Natural killer cell (primary cell): ENCODE measurements around the gene DLGAP3. TPM values are rescaled to one million over a fixed set of nuclear protein-coding genes. Genes with fewer than 3 reads are reported as not detected.

Experiments used
- ATAC-seq, 3 donors: fragments of 150-1000 bp in 2 of 3; fragments of 200-7000 bp in 1 of 3; cut with Tn5 transposase; 1 replicate in 1 of 3; 2 replicates in 2 of 3; pipeline ENCODE4 v1.10.0; 2021; ENCODE audit warnings: mild to moderate bottlenecking in 2 of 3, moderate library complexity in 2 of 3
- DNase-seq, 2 donors: peaks; one replicate each; pipeline versions ENCODE4 v3.0.0 to v3.0.0-alpha.2; 2013 to 2021; ENCODE audit warnings: mixed read lengths in 1 of 2
- H3K27ac ChIP-seq: one replicate; pipeline ENCODE4 v1.5.1; 2013; ENCODE audit warnings: mild to moderate bottlenecking, low read length
- H3K27me3 ChIP-seq: one replicate; pipeline ENCODE4 v1.6.1; 2013; ENCODE audit warnings: low read length; ENCODE audit not compliant: control insufficient read depth, insufficient read depth
- H3K36me3 ChIP-seq: one replicate; pipeline ENCODE4 v1.6.1; 2013; ENCODE audit warnings: low read length; ENCODE audit not compliant: control insufficient read depth, insufficient read depth
- H3K4me1 ChIP-seq: one replicate; pipeline ENCODE4 v1.6.1; 2013; ENCODE audit warnings: low read length; ENCODE audit not compliant: control insufficient read depth, insufficient read depth
- H3K4me3 ChIP-seq: one replicate; pipeline ENCODE4 v1.5.1; 2013; ENCODE audit warnings: low read length
- H3K9me3 ChIP-seq: one replicate; pipeline ENCODE4 v1.6.1; 2013; ENCODE audit warnings: low read length; ENCODE audit not compliant: control insufficient read depth, insufficient read depth
- H3K27ac Mint-ChIP-seq, 2 donors: one replicate each; pipeline ENCODE4 v1.8.0; 2022; ENCODE audit warnings: mild to moderate bottlenecking in 2 of 2, mixed read lengths in 2 of 2, moderate library complexity in 1 of 2
- H3K27me3 Mint-ChIP-seq, 2 donors: one replicate each; pipeline ENCODE4 v1.8.0; 2022; ENCODE audit warnings: low read depth in 2 of 2, mixed read lengths in 2 of 2
- H3K36me3 Mint-ChIP-seq: one replicate; pipeline ENCODE4 v1.8.0; 2022; ENCODE audit warnings: mixed read lengths
- H3K4me1 Mint-ChIP-seq, 2 donors: one replicate each; pipeline ENCODE4 v1.8.0; 2022; ENCODE audit warnings: mixed read lengths in 2 of 2
- H3K4me3 Mint-ChIP-seq: one replicate; pipeline ENCODE4 v1.8.0; 2022; ENCODE audit warnings: mild to moderate bottlenecking, moderate library complexity, mixed read lengths
- H3K9me3 Mint-ChIP-seq, 2 donors: one replicate each; pipeline ENCODE4 v1.8.0; 2022; ENCODE audit warnings: mixed read lengths in 2 of 2
- WGBS: methylation state at CpG from one replicate; pipeline ENCODE4 v1.1.7; 2013; ENCODE audit warnings: missing lambda C conversion rate; ENCODE audit not compliant: insufficient coverage; 5-methylcytosine and 5-hydroxymethylcytosine counted together
- intact Hi-C: fragments of 100-400 bp; cut with micrococcal nuclease; formaldehyde crosslinking; loops from one replicate; pipeline ENCODE4 v1.14.2; 2022
- total RNA-seq, 4 donors: library from RNA; stranded (reverse); fragments of 120-200 nt in 1 of 4; gene quantifications; one replicate each; pipeline versions ENCODE4 v1.2.3 to v1.2.4, GENCODE V29; 2013 to 2022
- TF ChIP-seq, protein P1 (sequence below): fragments of 200-600 bp; IDR thresholded peaks from one replicate; pipeline ENCODE4 v1.8.0; 2022; ENCODE audit warnings: antibody characterized with exemption

Gene DLGAP3
- total RNA-seq, 3 donors from 2014 or later (not counting 1 experiment from before 2014, with no cell fraction given): 0.33 to 0.38 (median 0.36) TPM

DNA sequence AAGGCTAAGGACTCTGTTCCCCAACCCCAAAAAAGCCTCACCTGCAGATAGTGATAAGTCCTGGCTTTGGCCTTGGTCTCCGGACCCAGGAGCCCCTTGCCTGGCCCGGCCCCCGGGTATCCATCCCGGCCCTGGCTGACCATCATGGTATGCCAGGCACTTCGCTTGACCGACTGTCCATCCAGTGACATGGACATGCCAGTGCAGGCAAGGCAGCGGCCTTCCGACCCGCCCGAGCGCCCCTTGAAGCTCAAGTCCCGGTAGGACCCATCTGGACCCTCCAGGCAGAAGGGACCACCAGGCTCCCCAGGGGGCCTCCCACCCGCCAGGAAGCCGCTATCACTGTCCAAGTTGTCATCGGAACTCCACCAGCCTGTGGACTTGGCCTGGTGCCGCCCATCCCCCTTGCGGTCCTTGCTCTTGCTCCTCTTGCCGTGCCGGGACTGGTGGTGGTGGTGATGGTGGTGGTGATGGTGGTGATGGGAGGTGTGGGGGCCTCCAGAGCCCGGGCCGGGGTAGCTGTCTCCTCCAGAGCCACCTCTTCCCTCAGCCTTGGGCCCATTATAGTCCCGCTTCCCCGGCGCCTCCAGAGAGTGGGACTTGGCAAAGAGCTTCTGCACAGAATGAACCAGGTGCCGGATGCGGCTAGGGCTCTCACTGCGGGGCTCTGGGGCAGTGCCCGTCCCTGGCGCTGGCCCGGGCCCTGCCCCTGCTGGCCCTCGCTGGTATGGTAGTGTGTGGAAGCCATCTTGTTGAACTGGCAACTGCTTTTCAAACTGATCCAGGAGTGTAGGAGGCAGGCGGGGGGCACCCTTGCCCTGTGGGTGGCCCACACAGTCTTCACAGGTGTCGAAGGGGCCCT, 25.0 kb downstream of the DLGAP3 start:
- intact Hi-C loops: no loop called here

DNA sequence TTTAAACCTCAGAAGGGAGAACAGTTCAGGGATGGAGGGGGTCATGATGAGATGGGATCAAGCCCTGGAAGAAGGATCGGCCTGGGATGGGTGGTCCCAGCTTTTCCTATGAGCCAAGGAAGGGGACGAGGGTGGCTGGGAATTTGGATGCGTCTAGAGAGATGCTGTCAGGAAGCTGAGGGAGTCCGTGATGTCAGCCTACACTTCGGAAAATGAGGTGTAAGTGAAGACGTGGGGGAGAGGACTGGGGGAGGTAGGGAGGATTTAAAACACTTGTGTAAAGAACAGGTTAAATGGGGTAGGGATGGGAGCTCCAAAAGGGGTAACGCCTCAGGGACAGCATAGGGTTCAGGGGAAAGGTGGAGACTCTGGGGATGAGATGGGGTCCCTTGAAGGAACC, 27.5 kb downstream of the DLGAP3 start:
- no peak for DNase-seq
- Mint-ChIP-seq H3K4me3 (no peak overlapping the region), H3K4me1 (peaks cover 0 to 4% of the 10 kb centered on the region in 2 donors), H3K36me3 (no peaks in the 10 kb centered on the region), H3K27ac (no peak overlapping the region), H3K27me3 (peaks cover 25 to 26% of the 10 kb centered on the region in 2 donors), H3K9me3 (no peaks in the 10 kb centered on the region)
- H3K27me3 ChIP-seq: no peaks in the 10 kb centered on the region
- no peak overlapping the region for H3K4me3 ChIP-seq
- H3K9me3 ChIP-seq: no peaks in the 10 kb centered on the region
- H3K36me3 ChIP-seq: no peaks in the 10 kb centered on the region
- TF ChIP-seq, protein P1, sequence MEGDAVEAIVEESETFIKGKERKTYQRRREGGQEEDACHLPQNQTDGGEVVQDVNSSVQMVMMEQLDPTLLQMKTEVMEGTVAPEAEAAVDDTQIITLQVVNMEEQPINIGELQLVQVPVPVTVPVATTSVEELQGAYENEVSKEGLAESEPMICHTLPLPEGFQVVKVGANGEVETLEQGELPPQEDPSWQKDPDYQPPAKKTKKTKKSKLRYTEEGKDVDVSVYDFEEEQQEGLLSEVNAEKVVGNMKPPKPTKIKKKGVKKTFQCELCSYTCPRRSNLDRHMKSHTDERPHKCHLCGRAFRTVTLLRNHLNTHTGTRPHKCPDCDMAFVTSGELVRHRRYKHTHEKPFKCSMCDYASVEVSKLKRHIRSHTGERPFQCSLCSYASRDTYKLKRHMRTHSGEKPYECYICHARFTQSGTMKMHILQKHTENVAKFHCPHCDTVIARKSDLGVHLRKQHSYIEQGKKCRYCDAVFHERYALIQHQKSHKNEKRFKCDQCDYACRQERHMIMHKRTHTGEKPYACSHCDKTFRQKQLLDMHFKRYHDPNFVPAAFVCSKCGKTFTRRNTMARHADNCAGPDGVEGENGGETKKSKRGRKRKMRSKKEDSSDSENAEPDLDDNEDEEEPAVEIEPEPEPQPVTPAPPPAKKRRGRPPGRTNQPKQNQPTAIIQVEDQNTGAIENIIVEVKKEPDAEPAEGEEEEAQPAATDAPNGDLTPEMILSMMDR: no peak
- H3K4me1 ChIP-seq: no peaks in the 10 kb centered on the region
- no peak for ATAC-seq
- intact Hi-C loops: no loop called here
- 73% methylated on average over 7 of the region's 7 CpGs for WGBS
- no peak overlapping the region for H3K27ac ChIP-seq

More for the DNA sequence above, 25.0 kb downstream of the DLGAP3 start:
- H3K9me3 ChIP-seq: no peaks in the 10 kb centered on the region
- H3K36me3 ChIP-seq: no peaks in the 10 kb centered on the region
- DNase-seq (no peak), ATAC-seq (no peak)
- no peak overlapping the region for H3K27ac ChIP-seq
- H3K27ac Mint-ChIP-seq: no peak overlapping the region
- no peaks in the 10 kb centered on the region for H3K27me3 ChIP-seq
- no peak overlapping the region for H3K4me3 ChIP-seq
- H3K27me3 Mint-ChIP-seq: peaks cover 26 to 28% of the 10 kb centered on the region in 2 donors
- H3K9me3 Mint-ChIP-seq: no peaks in the 10 kb centered on the region
- H3K36me3 Mint-ChIP-seq: no peaks in the 10 kb centered on the region
- TF ChIP-seq, protein P1: no peak
- 92% methylated on average over 32 of the region's 33 CpGs for WGBS
- no peak overlapping the region for H3K4me3 Mint-ChIP-seq
- no peaks in the 10 kb centered on the region for H3K4me1 ChIP-seq
- peaks cover 0 to 4% of the 10 kb centered on the region in 2 donors for H3K4me1 Mint-ChIP-seq

DNA sequence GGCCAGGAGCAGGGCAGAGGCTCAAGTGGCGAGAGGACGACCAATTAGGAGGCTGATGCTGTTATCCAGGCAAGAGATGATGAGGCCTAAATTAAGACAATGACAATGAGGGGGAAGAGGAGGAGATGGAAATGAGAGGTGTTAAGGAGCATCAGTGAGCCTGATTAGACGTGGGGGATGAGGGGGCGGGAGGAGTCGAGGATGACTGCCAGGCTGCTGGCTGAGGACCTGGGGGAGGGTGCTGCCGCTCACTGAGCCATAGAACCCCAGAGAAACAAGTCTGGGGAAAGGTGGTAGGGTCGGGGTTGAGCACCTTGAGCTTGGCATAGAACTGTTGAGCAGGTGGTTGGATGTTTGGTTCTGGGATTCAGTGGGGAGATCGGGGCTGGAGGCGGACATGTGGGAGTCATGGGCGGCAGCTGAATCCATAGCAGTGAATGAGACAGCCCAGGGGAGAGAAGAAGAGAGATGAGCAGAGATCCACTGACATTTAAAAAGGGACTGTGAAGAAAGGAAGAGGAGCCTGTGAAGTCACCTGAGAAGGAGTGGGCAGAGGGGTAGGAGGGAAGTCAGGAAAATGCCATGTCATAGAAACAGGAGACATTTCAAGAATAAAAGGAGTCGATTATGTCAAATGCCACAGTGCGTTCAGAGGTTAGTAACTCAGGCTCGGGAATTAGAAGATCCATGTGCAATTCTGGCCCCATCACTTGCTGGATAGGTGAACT, 28.5 kb downstream of the DLGAP3 start:
- TF ChIP-seq, protein P1: no peak
- no peaks in the 10 kb centered on the region for H3K36me3 Mint-ChIP-seq
- Histone ChIP-seq H3K27me3 (no peaks in the 10 kb centered on the region), H3K36me3 (no peaks in the 10 kb centered on the region), H3K4me3 (no peak overlapping the region), H3K27ac (no peak overlapping the region), H3K4me1 (no peaks in the 10 kb centered on the region), H3K9me3 (no peaks in the 10 kb centered on the region)
- no peaks in the 10 kb centered on the region for H3K9me3 Mint-ChIP-seq
- no peak overlapping the region for H3K27ac Mint-ChIP-seq
- intact Hi-C loops: no loop called here
- peaks cover 22 to 26% of the 10 kb centered on the region in 2 donors for H3K27me3 Mint-ChIP-seq
- 77% methylated on average over 13 of the region's 13 CpGs for WGBS
- peaks cover 0 to 4% of the 10 kb centered on the region in 2 donors for H3K4me1 Mint-ChIP-seq
- no peak for ATAC-seq
- no peak for DNase-seq
- no peak overlapping the region for H3K4me3 Mint-ChIP-seq
